HUES64 (cell line): ENCODE data around the gene TENM4.
"Not testable (repeated sequence)": the region's sequence is repeated elsewhere in the genome, so short reads cannot be mapped to it uniquely, and the experiment has no call there.

Source experiments
- H3K27ac ChIP-seq: 2 replicates; pipeline ENCODE4 v1.7.0; 2013; ENCODE audit warnings: low read depth, low read length, inconsistent platforms
- H3K27me3 ChIP-seq: 2 replicates; pipeline ENCODE4 v1.6.1; 2013; ENCODE audit warnings: mild to moderate bottlenecking, low read length; ENCODE audit not compliant: insufficient read depth
- H3K36me3 ChIP-seq: 2 replicates; pipeline ENCODE4 v1.6.1; 2013; ENCODE audit warnings: mild to moderate bottlenecking, low read length; ENCODE audit not compliant: insufficient read depth
- H3K4me1 ChIP-seq: 2 replicates; pipeline ENCODE4 v1.6.1; 2013; ENCODE audit warnings: mild to moderate bottlenecking, low read length, moderate library complexity; ENCODE audit not compliant: insufficient read depth
- H3K4me3 ChIP-seq: 2 replicates; pipeline ENCODE4 v1.5.1; 2013; ENCODE audit warnings: mild to moderate bottlenecking, low read length, moderate library complexity
- H3K9ac ChIP-seq: 2 replicates; pipeline ENCODE4 v1.6.1; 2013; ENCODE audit warnings: mild to moderate bottlenecking, low read depth, low read length
- H3K9me3 ChIP-seq: 2 replicates; pipeline ENCODE4 v1.6.1; 2013; ENCODE audit warnings: low read depth, low read length; ENCODE audit not compliant: insufficient read depth
- WGBS: fragments of 150-250, 120-280 bp; methylation state at CpG from one replicate; pipeline ENCODE4 v1.1.7; 2013; ENCODE audit warnings: missing lambda C conversion rate; 5-methylcytosine and 5-hydroxymethylcytosine counted together

Gene TENM4

GRCh38 chr11:78889698-78890097 is 551.1 kb downstream of the TENM4 start:
- H3K4me1 ChIP-seq, result no peaks in the 10 kb centered on the region
- H3K36me3 ChIP-seq, result no peaks in the 10 kb centered on the region
- no peak overlapping the region for H3K4me3 ChIP-seq
- no peaks in the 10 kb centered on the region for H3K9me3 ChIP-seq
- H3K9ac ChIP-seq, result no peak overlapping the region
- WGBS, result 93% methylated on average over 12 of the region's 12 CpGs
- H3K27me3 ChIP-seq, result no peaks in the 10 kb centered on the region
- no peak overlapping the region for H3K27ac ChIP-seq

- WGBS, result 97% methylated on average over 2 of the region's 3 CpGs
- H3K9me3 ChIP-seq, result no peaks in the 10 kb centered on the region
- H3K9ac ChIP-seq, result no peak overlapping the region
- no peaks in the 10 kb centered on the region for H3K4me1 ChIP-seq
- no peaks in the 10 kb centered on the region for H3K27me3 ChIP-seq
- H3K4me3 ChIP-seq, result no peak overlapping the region
- peaks cover 3% of the 10 kb centered on the region; the same call in 1 of the 2 replicates for H3K36me3 ChIP-seq
- H3K27ac ChIP-seq, result no peak overlapping the region
These were observed 554.2 kb downstream of the TENM4 start for GRCh38 chr11:78886616-78887015.

- Histone ChIP-seq H3K4me3 (no peak overlapping the region), H3K36me3 (peaks cover 10% of the 10 kb centered on the region; the same call in 1 of the 2 replicates), H3K9me3 (peaks cover 14% of the 10 kb centered on the region; the same call in 1 of the 2 replicates), H3K27me3 (no peaks in the 10 kb centered on the region), H3K9ac (no peak overlapping the region), H3K27ac (no peak overlapping the region), H3K4me1 (no peaks in the 10 kb centered on the region)
- WGBS, result 91% methylated on average over 4 of the region's 4 CpGs
These were observed 556.1 kb downstream of the TENM4 start for GRCh38 chr11:78884761-78885160.

GRCh38 chr11:78883506-78883905 is 557.3 kb downstream of the TENM4 start:
- Histone ChIP-seq H3K36me3 (peaks cover 14% of the 10 kb centered on the region; the same call in 1 of the 2 replicates), H3K4me3 (no peak overlapping the region), H3K27ac (no peak overlapping the region), H3K4me1 (no peaks in the 10 kb centered on the region), H3K9me3 (peaks cover 22% of the 10 kb centered on the region), H3K27me3 (no peaks in the 10 kb centered on the region), H3K9ac (no peak overlapping the region)
- WGBS, result 92% methylated on average over 5 of the region's 5 CpGs

GRCh38 chr11:78879094-78879980 is 561.5 kb downstream of the TENM4 start:
- not testable (repeated sequence) for H3K9ac ChIP-seq, H3K27ac ChIP-seq, H3K4me1 ChIP-seq, H3K4me3 ChIP-seq, H3K27me3 ChIP-seq
- Histone ChIP-seq H3K9me3 (peaks cover 28% of the 10 kb centered on the region), H3K36me3 (peaks cover 18% of the 10 kb centered on the region; the same call in 1 of the 2 replicates)
- WGBS, result 94% methylated on average over 54 of the region's 54 CpGs

- no peaks in the 10 kb centered on the region for H3K27me3 ChIP-seq
- H3K36me3 ChIP-seq, result peaks cover 18% of the 10 kb centered on the region; the same call in 1 of the 2 replicates
- no peaks in the 10 kb centered on the region for H3K4me1 ChIP-seq
- no peak overlapping the region for H3K4me3 ChIP-seq
- no peak overlapping the region for H3K9ac ChIP-seq
- peaks cover 28% of the 10 kb centered on the region for H3K9me3 ChIP-seq
- 83% methylated on average over 2 of the region's 2 CpGs for WGBS
- H3K27ac ChIP-seq, result no peak overlapping the region
These were observed 562.2 kb downstream of the TENM4 start for GRCh38 chr11:78878631-78879030.

- no peaks in the 10 kb centered on the region for H3K4me1 ChIP-seq
These were observed 564.2 kb downstream of the TENM4 start for GRCh38 chr11:78876676-78877075.

GRCh38 chr11:78870655-78871054 is 570.2 kb downstream of the TENM4 start:
- Histone ChIP-seq H3K4me1 (peaks cover 39% of the 10 kb centered on the region), H3K36me3 (no peaks in the 10 kb centered on the region), H3K4me3 (no peak overlapping the region), H3K9ac (no peak overlapping the region), H3K9me3 (no peaks in the 10 kb centered on the region), H3K27me3 (no peaks in the 10 kb centered on the region), H3K27ac (no peak overlapping the region)
- 95% methylated on average over 4 of the region's 4 CpGs for WGBS

More at GRCh38 chr11:78876676-78877075, 564.2 kb downstream of the TENM4 start:
- Histone ChIP-seq H3K27me3 (no peaks in the 10 kb centered on the region), H3K9ac (no peak overlapping the region), H3K27ac (no peak overlapping the region), H3K9me3 (peaks cover 28% of the 10 kb centered on the region), H3K4me3 (no peak overlapping the region), H3K36me3 (peaks cover 15% of the 10 kb centered on the region; the same call in 1 of the 2 replicates)
- WGBS, result 91% methylated on average over 3 of the region's 3 CpGs

GRCh38 chr11:78869293-78869692 is 571.5 kb downstream of the TENM4 start:
- no peaks in the 10 kb centered on the region for H3K36me3 ChIP-seq
- H3K4me1 ChIP-seq, result peaks cover 39% of the 10 kb centered on the region

GRCh38 chr11:78868563-78868962 is 572.3 kb downstream of the TENM4 start:
- no peak overlapping the region for H3K27ac ChIP-seq
- H3K9ac ChIP-seq, result no peak overlapping the region
- no peaks in the 10 kb centered on the region for H3K9me3 ChIP-seq
- 57% methylated on average over 3 of the region's 4 CpGs for WGBS
- H3K27me3 ChIP-seq, result no peaks in the 10 kb centered on the region
- peaks cover 39% of the 10 kb centered on the region for H3K4me1 ChIP-seq
- no peak overlapping the region for H3K4me3 ChIP-seq
- no peaks in the 10 kb centered on the region for H3K36me3 ChIP-seq

More at GRCh38 chr11:78869293-78869692, 571.5 kb downstream of the TENM4 start:
- WGBS, result 16% methylated on average over 2 of the region's 3 CpGs
- Histone ChIP-seq H3K9ac (no peak overlapping the region), H3K27ac (peak overlapping the region; percentile 47; the same call in 1 of the 2 replicates), H3K9me3 (no peaks in the 10 kb centered on the region), H3K27me3 (no peaks in the 10 kb centered on the region), H3K4me3 (peak overlapping the region; percentile 17; the same call in 1 of the 2 replicates)

GRCh38 chr11:78860720-78861422 is 580.0 kb downstream of the TENM4 start:
- Histone ChIP-seq H3K27ac (no peak overlapping the region), H3K4me3 (no peak overlapping the region), H3K9me3 (no peaks in the 10 kb centered on the region), H3K9ac (no peak overlapping the region), H3K36me3 (no peaks in the 10 kb centered on the region), H3K4me1 (peaks cover 5% of the 10 kb centered on the region; the same call in 1 of the 2 replicates), H3K27me3 (no peaks in the 10 kb centered on the region)
- 74% methylated on average over 5 of the region's 5 CpGs for WGBS
